Heart right ventricle (tissue), 16 donors: Measurements from ENCODE around the gene ZDBF2. TPM values are rescaled to one million over a fixed set of nuclear protein-coding genes. Genes with fewer than 3 reads are reported as not detected.

Experiments
- ATAC-seq, 8 donors: fragments of 200-7000 bp; cut with Tn5 transposase; one replicate each; pipeline ENCODE4 v1.9.1; 2020; ENCODE audit warnings: mild to moderate bottlenecking in 8 of 8, moderate library complexity in 8 of 8, moderate number of reproducible peaks in 1 of 8
- DNase-seq, 2 donors: peaks; one replicate each; pipeline ENCODE4 v3.0.0-alpha.2; 2020
- H3K27ac ChIP-seq, 10 donors: fragments of 200-600 bp; sonication (generic) in 2 of 10; one replicate each; pipeline versions ENCODE4 v1.5.0 to v1.8.0; 2020 to 2022; ENCODE audit warnings: mild to moderate bottlenecking in 3 of 10
- H3K27me3 ChIP-seq, 7 donors: fragments of 200-600 bp; one replicate each; pipeline ENCODE4 v1.8.0; 2021 to 2022; ENCODE audit warnings: mild to moderate bottlenecking in 2 of 7
- H3K36me3 ChIP-seq, 9 donors: fragments of 200-600 bp; sonication (generic) in 1 of 9; one replicate each; pipeline versions ENCODE4 v1.5.0 to v1.8.0; 2020 to 2022; ENCODE audit warnings: mild to moderate bottlenecking in 2 of 9
- H3K4me1 ChIP-seq, 9 donors: fragments of 200-600 bp; sonication (generic) in 1 of 9; one replicate each; pipeline versions ENCODE4 v1.5.0 to v1.8.0; 2020 to 2022; ENCODE audit warnings: mild to moderate bottlenecking in 4 of 9
- H3K4me3 ChIP-seq, 10 donors: fragments of 200-600 bp; sonication (generic) in 2 of 10; one replicate each; pipeline versions ENCODE4 v1.5.0 to v1.8.0; 2020 to 2022; ENCODE audit warnings: mild to moderate bottlenecking in 7 of 10, moderate library complexity in 2 of 10
- H3K9me3 ChIP-seq, 11 donors: fragments of 200-600 bp in 10 of 11; sonication (generic) in 2 of 11; one replicate each; pipeline versions ENCODE4 v1.5.0 to v1.8.0; 2013 to 2022; ENCODE audit warnings: mild to moderate bottlenecking in 2 of 11, control low read depth in 1 of 11, moderate library complexity in 1 of 11
- WGBS, 2 donors: extraction: QIAGEN DNeasy Blood & Tissue Kit; methylation state at CpG; one replicate each; pipeline ENCODE4 v1.1.7; 2013; ENCODE audit warnings: inconsistent platforms in 1 of 2; 5-methylcytosine and 5-hydroxymethylcytosine counted together
- intact Hi-C, 10 donors: fragments of 100-400 bp; cut with DNase I; formaldehyde crosslinking; loops; one replicate each; pipeline versions ENCODE4 v1.11.1 to v1.14.2; 2022
- polyA plus RNA-seq, 2 donors: library from polyadenylated mRNA; stranded (reverse); fragments of 200-250 nt; gene quantifications; one replicate each; pipeline ENCODE4 v1.2.3, GENCODE V29; 2013
- total RNA-seq, 10 donors: library from RNA; stranded (reverse); fragmentation: NEBNext Ultra II Directional in 3 of 10; extraction: Animal tissue kit (Norgen Biotek cat#: 25700) in 3 of 10; gene quantifications; one replicate each; pipeline versions ENCODE4 v1.2.1 to v1.2.4, GENCODE V29; 2021 to 2023
- TF ChIP-seq, protein P1 (sequence below), 9 donors: fragments of 200-600 bp; sonication (generic) in 2 of 9; IDR thresholded peaks; one replicate each; pipeline versions ENCODE4 v1.5.0 to v1.8.0; 2021 to 2022; ENCODE audit warnings: antibody characterized with exemption in 9 of 9, mild to moderate bottlenecking in 5 of 9, moderate library complexity in 1 of 9
- donor health status: Arrhythmogenic right ventricular cardiomyopathy.
- donor health status: ischemic (EF 13 %, LVEDD 7.1; RV severe dilation, severe dysfunction).
- donor health status: healthy with polysubstance abuse.
- donor health status: DM: no; HTN: yes; CAD: no.
- donor health status: DM: no; HTN: no; CAD: no.
- donor health status: ischemic (EF 25% LVEDD 6.9; RV normal size, moderate dysfunction).
- donor health status: ischemic (EF 25% LVEDD 5.7; RV mildly dilated, moderate dysfunction).
- donor health status: healthy.
- donor health status: DM: yes; HTN: yes; CAD: no.
- donor health status: Ischemic cardiomyopathy.
- donor health status: ischemic (EF 35%, LVEDD 5.7; RV mildly dilated, moderate dysfunction).
- donor health status: nonischemic (EF 11% LVEDD 7.7; RV severe dilation, severe dysfunction).
- donor health status: DM: yes; HTN: yes; CAD: no.
- donor health status: PGD.
- donor health status: ischemic (EF 29% LVEDD 5.4; RV normal size, mild dysfunction).
- donor health status: nonischemic (EF 23%, LVEDD 6.1; RV moderate dilation, normal function).

ZDBF2 gene
- total and polyA plus RNA-seq, 12 donors: 0.72 to 15.6 (median 10.2) TPM

DNA sequence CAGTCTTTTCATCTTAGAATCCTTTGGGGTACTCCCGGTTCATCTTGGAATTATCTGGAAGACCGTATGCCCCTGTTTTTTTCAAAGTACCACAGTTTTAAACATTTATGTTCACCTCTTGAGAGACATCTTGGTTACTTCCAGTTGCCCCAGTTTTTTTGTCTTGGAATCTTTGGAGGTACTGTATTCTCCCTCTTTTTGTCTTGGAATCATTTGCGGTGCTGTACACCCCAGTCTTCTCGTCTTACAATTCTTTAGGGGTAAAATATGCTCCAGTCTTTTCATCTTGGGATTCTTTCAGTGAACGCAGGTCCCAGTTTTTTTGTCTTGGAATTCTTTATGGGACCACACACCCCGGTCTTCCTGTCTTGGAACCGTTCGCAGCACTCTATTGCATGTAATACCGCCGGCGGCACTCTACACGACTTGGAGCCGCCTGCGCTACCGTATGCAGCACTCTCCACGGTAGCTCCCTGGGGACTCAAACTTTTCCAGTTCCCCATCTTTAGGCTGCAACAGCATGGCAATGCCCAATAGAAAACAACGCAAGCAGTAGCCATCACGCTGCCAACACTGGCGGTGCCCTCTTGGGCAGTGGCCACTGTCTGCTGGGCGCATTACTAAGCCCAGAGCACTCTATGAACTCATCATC, 21.2 kb upstream of the ZDBF2 start:
- H3K27ac ChIP-seq: no peak overlapping the region
- no peaks in the 10 kb centered on the region for H3K36me3 ChIP-seq
- no peak for ATAC-seq
- peaks cover 7 to 99% (median 87%) of the 10 kb centered on the region in 7 donors for H3K27me3 ChIP-seq
- no peaks in the 10 kb centered on the region for H3K9me3 ChIP-seq
- 47 to 54% methylated on average over 20 of the region's 20 CpGs for WGBS, 2 donors
- H3K4me3 ChIP-seq: no peak overlapping the region
- H3K4me1 ChIP-seq: no peaks in the 10 kb centered on the region
- intact Hi-C loops: loop anchor here in 3 of 10 donors (10.0 kb wide), 2 partner anchors 78 to 88 kb away; no protein-coding TSS in a partner anchor
- no peak for DNase-seq
- TF ChIP-seq, protein P1, sequence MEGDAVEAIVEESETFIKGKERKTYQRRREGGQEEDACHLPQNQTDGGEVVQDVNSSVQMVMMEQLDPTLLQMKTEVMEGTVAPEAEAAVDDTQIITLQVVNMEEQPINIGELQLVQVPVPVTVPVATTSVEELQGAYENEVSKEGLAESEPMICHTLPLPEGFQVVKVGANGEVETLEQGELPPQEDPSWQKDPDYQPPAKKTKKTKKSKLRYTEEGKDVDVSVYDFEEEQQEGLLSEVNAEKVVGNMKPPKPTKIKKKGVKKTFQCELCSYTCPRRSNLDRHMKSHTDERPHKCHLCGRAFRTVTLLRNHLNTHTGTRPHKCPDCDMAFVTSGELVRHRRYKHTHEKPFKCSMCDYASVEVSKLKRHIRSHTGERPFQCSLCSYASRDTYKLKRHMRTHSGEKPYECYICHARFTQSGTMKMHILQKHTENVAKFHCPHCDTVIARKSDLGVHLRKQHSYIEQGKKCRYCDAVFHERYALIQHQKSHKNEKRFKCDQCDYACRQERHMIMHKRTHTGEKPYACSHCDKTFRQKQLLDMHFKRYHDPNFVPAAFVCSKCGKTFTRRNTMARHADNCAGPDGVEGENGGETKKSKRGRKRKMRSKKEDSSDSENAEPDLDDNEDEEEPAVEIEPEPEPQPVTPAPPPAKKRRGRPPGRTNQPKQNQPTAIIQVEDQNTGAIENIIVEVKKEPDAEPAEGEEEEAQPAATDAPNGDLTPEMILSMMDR (IDR thresholded peaks at IDR 0.05): no peak

DNA sequence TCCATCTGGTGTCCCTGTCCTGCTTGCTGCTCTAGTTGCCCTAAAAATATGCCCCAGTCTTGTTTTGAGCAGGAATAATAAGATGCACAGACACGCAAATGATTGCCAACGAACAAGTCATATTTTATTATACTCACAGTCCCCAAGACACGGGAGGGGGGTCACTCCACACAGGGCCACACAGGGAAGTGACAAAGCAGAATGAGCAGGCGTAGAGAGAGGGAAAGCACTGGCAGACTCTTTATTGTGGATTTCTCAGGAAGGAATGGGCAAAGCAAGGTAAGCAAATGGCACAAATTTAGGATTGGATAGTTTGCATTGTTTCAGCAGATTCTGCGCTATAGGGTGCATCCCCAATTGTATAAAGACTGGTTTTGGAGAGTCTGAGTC, 20.7 kb upstream of the ZDBF2 start:
- H3K4me3 ChIP-seq: no peak overlapping the region
- DNase-seq: no peak
- no peaks in the 10 kb centered on the region for H3K36me3 ChIP-seq
- peaks cover 7 to 100% (median 92%) of the 10 kb centered on the region in 7 donors for H3K27me3 ChIP-seq
- no peak overlapping the region for H3K27ac ChIP-seq
- H3K9me3 ChIP-seq: no peaks in the 10 kb centered on the region
- H3K4me1 ChIP-seq: no peaks in the 10 kb centered on the region
- no peak for ATAC-seq
- WGBS, 2 donors: 46 to 49% methylated on average over 5 of the region's 5 CpGs
- TF ChIP-seq, protein P1 (IDR thresholded peaks at IDR 0.05): no peak
- intact Hi-C loops: loop anchor here in 3 of 10 donors (10.0 kb wide), 2 partner anchors 79 to 89 kb away; no protein-coding TSS in a partner anchor

DNA sequence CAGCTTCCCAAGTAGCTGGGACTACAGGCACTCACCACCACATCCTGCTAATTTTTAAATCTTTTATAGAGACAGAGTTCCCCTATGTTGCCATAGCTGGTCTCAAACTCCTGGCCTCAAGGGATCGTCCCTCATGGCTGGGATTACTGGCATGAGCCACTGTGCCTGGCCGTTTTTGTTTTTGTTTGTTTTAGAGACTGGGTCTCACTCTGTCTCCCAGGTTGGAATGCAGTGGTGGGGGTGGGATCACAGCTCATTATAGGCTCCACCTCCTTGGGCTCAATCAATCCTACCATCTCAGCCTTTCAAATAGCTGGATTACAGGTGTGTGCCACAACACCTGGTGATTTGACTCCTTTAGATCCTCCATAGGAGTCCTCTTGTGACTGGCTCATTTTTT, 19.5 kb upstream of the ZDBF2 start:
- no peak overlapping the region for H3K4me3 ChIP-seq
- H3K27me3 ChIP-seq: peaks cover 7 to 100% (median 97%) of the 10 kb centered on the region in 7 donors
- TF ChIP-seq, protein P1 (IDR thresholded peaks at IDR 0.05): no peak
- intact Hi-C loops: loop anchor here in 3 of 10 donors (10.0 kb wide), 2 partner anchors 80 to 90 kb away; no protein-coding TSS in a partner anchor
- no peaks in the 10 kb centered on the region for H3K4me1 ChIP-seq
- H3K9me3 ChIP-seq: no peaks in the 10 kb centered on the region
- H3K36me3 ChIP-seq: no peaks in the 10 kb centered on the region
- WGBS, 2 donors: 23 to 42% methylated on average over 2 of the region's 2 CpGs
- no peak overlapping the region for H3K27ac ChIP-seq
- DNase-seq: no peak
- no peak for ATAC-seq

DNA sequence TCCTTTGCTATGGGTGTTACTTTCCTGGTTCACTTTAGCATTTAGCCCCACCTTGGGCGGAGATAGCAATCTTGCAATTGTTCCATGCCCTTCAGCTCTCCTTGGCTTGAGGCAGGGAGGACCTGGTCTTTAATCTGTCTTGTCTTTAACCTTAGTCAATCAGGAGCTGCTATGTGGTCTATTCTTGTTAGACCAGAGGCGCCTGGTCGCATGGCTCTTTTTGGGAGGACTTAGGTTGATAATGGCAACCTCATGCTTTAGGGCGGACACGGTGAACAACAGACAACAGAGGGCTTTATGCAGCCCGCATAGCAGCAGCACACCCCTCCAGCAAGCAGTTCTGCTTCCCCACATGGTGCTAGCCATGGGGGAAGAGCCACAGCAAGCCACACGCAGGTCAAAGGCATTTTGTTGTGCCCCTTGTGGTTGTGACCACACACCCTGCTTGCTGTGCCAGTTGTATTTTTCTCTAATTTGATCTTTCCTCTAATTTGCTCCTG, 17.7 kb upstream of the ZDBF2 start:
- Histone ChIP-seq H3K4me1 (no peaks in the 10 kb centered on the region), H3K27ac (no peak overlapping the region), H3K36me3 (no peaks in the 10 kb centered on the region), H3K9me3 (no peaks in the 10 kb centered on the region), H3K4me3 (no peak overlapping the region), H3K27me3 (peaks cover 7 to 100% (median 98%) of the 10 kb centered on the region in 7 donors)
- 36 to 43% methylated on average over 7 of the region's 7 CpGs for WGBS, 2 donors
- TF ChIP-seq, protein P1 (IDR thresholded peaks at IDR 0.05): no peak
- DNase-seq: no peak
- ATAC-seq: no peak
- intact Hi-C loops: loop anchor here in 3 of 10 donors (10.0 kb wide), 2 partner anchors 82 to 92 kb away; no protein-coding TSS in a partner anchor
